A549 (cell line): ENCODE results near the gene PARD6G. TPM values are rescaled to one million over a fixed set of nuclear protein-coding genes. Genes with fewer than 3 reads are reported as not detected.

ENCODE experiments used
- ATAC-seq, 2 experiments: fragments of 200-7000 bp in 1 of 2; fragments of >200 bp in 1 of 2; cut with Nextera tagmentation in 1 of 2; cut with Tn5 transposase in 1 of 2; 3 replicates each; pipeline versions ENCODE4 v1.8.0 to v1.9.1; 2018 to 2020; ENCODE audit warnings: mild to moderate bottlenecking in 1 of 2, moderate library complexity in 1 of 2
- CTCF ChIA-PET: fragments of 300-600 bp; sonication (Branson Sonifier 250); formaldehyde crosslinking; extraction: SDS; loops from one replicate; lab custom pipeline; 2021; ENCODE audit warnings: antibody characterized with exemption, inconsistent platforms; lab: Yijun Ruan, JAX
- POLR2A ChIA-PET: fragments of 350-600 bp; formaldehyde crosslinking; extraction: SDS; loops from one replicate; lab custom pipeline; 2021; ENCODE audit warnings: antibody characterized with exemption, inconsistent platforms; lab: Yijun Ruan, JAX
- DNase-seq, 2 experiments: peaks; one replicate each; pipeline versions ENCODE4 v3.0.0 to v3.0.0-alpha.2; 2011 to 2016; ENCODE audit warnings: low read depth in 1 of 2, low spot score in 1 of 2
- FAIRE-seq: peaks from 2 replicates; lab custom pipeline; 2011; peaks lifted over from hg19 to GRCh38; lab: Jason Lieb, UNC
- H3K27ac ChIP-seq, 2 experiments: fragments of >200 bp; sonication (Bioruptor Twin); formaldehyde crosslinking; 3 replicates each; pipeline ENCODE4 v1.5.1; 2016 to 2017
- H3K4me1 ChIP-seq: fragments of >200 bp; sonication (Bioruptor Twin); formaldehyde crosslinking; 3 replicates; pipeline ENCODE4 v1.6.1; 2016
- H3K4me2 ChIP-seq: fragments of >200 bp; sonication (Bioruptor Twin); formaldehyde crosslinking; 3 replicates; pipeline ENCODE4 v1.6.1; 2016
- H3K4me3 ChIP-seq: fragments of >200 bp; sonication (Bioruptor Twin); formaldehyde crosslinking; 3 replicates; pipeline ENCODE4 v1.5.1; 2016
- H3K9me3 ChIP-seq: fragments of >200 bp; sonication (Bioruptor Twin); formaldehyde crosslinking; 3 replicates; pipeline ENCODE4 v1.6.1; 2016
- CHD2 ChIP-seq: fragments of 150-350 bp; IDR thresholded peaks from 2 replicates; pipeline ENCODE4 v1.6.1; 2014; ENCODE audit warnings: low read length; ENCODE audit not compliant: partially characterized antibody
- EP300 ChIP-seq, 2 experiments: fragments of >200 bp; sonication (Bioruptor Twin); formaldehyde crosslinking; IDR thresholded peaks; 2 replicates in 1 of 2; 3 replicates in 1 of 2; pipeline ENCODE4 v1.6.1; 2016 to 2017
- FOXS1 ChIP-seq: fragments of 250-450 bp; sonication (Bioruptor Pico); IDR thresholded peaks from 2 replicates; pipeline ENCODE4 v1.5.0; 2020; ENCODE audit warnings: mild to moderate bottlenecking, moderate library complexity
- GATA3 ChIP-seq: IDR thresholded peaks from 2 replicates; pipeline ENCODE4 v1.6.1; 2012; ENCODE audit warnings: borderline replicate concordance
- HEYL ChIP-seq: fragments of 250-450 bp; sonication (Bioruptor Pico); IDR thresholded peaks from 2 replicates; pipeline ENCODE4 v1.8.0; 2021; ENCODE audit warnings: mild to moderate bottlenecking, moderate library complexity
- HOXA7 ChIP-seq: fragments of 250-450 bp; sonication (Bioruptor Pico); IDR thresholded peaks from 2 replicates; pipeline ENCODE4 v1.5.0; 2020; ENCODE audit warnings: mild to moderate bottlenecking, moderate library complexity
- JUNB ChIP-seq: fragments of >200 bp; sonication (Bioruptor Twin); formaldehyde crosslinking; IDR thresholded peaks from 2 replicates; pipeline ENCODE4 v1.6.1; 2016
- MAZ ChIP-seq: fragments of 150-350 bp; IDR thresholded peaks from 2 replicates; pipeline ENCODE4 v1.6.1; 2014; ENCODE audit warnings: antibody characterized with exemption, low read depth, low read length, borderline replicate concordance
- NR3C1 ChIP-seq: fragments of >200 bp; sonication (Bioruptor Twin); formaldehyde crosslinking; IDR thresholded peaks from 3 replicates; pipeline ENCODE4 v1.6.1; 2017
- POLR2AphosphoS2 ChIP-seq: conservative IDR thresholded peaks from 2 replicates; pipeline ENCODE4 v1.6.1; 2012; ENCODE audit warnings: low read length, improper control_type of control experiment, inconsistent platforms
- RAD21 ChIP-seq, 2 experiments: fragments of >200 bp in 1 of 2; sonication (Bioruptor Twin) in 1 of 2; formaldehyde crosslinking in 1 of 2; IDR thresholded peaks in 1 of 2; conservative IDR thresholded peaks in 1 of 2; 2 replicates in 1 of 2; 3 replicates in 1 of 2; pipeline ENCODE4 v1.6.1; 2012 to 2018; ENCODE audit warnings: inconsistent platforms in 1 of 2
- RNF2 ChIP-seq: fragments of 200-600 bp; sonication (generic); IDR thresholded peaks from 2 replicates; pipeline ENCODE4 v1.6.1; 2016; ENCODE audit warnings: low read depth, mild to moderate bottlenecking, antibody characterized with exemption, moderate library complexity, borderline replicate concordance
- ZFP36 ChIP-seq: fragments of 450-650 bp; IDR thresholded peaks from 2 replicates; pipeline ENCODE4 v1.6.1; 2014; ENCODE audit warnings: borderline replicate concordance; ENCODE audit not compliant: partially characterized antibody
- ZNF302 ChIP-seq: fragments of 250-450 bp; sonication (Bioruptor Pico); IDR thresholded peaks from 2 replicates; pipeline ENCODE4 v1.9.0; 2021; ENCODE audit warnings: inconsistent platforms, mild to moderate bottlenecking, moderate library complexity
- ZSCAN20 ChIP-seq: fragments of 250-450 bp; sonication (Bioruptor Pico); IDR thresholded peaks from 2 replicates; pipeline ENCODE4 v1.8.0; 2022; ENCODE audit warnings: mild to moderate bottlenecking, moderate library complexity
- WGBS: methylation state at CpG from one replicate; pipeline ENCODE4 v1.1.6; 2017; ENCODE audit errors: missing lambda C conversion rate; 5-methylcytosine and 5-hydroxymethylcytosine counted together
- polyA plus RNA-seq, 4 experiments: library from polyadenylated mRNA; depleted of rRNA in 3 of 4; stranded (reverse); fragments of >200 nt; fragmentation: RNase III in 1 of 4; extraction: RNeasy Plus Mini Kit Qiagen cat#74134 plus additional on column Dnase treatment in 1 of 4; gene quantifications; 2 replicates in 3 of 4; 3 replicates in 1 of 4; pipeline ENCODE4 v1.2.3, GENCODE V29; 2011 to 2017
- TF ChIP-seq, protein P1 (sequence below): fragments of >200 bp; sonication (Bioruptor Twin); formaldehyde crosslinking; IDR thresholded peaks from 2 replicates; pipeline ENCODE4 v1.6.1; 2016
- TF ChIP-seq, protein P2 (sequence below): fragments of 250-450 bp; sonication (Bioruptor Pico); IDR thresholded peaks from 2 replicates; pipeline ENCODE4 v1.5.0; 2020; ENCODE audit warnings: low read depth, mild to moderate bottlenecking, moderate library complexity
- TF ChIP-seq, protein P3 (sequence below): fragments of >200 bp; sonication (Bioruptor Twin); formaldehyde crosslinking; IDR thresholded peaks from 3 replicates; pipeline ENCODE4 v1.5.1; 2016
- TF ChIP-seq, protein P4 (sequence below): IDR thresholded peaks from 2 replicates; pipeline ENCODE4 v1.6.1; 2012

PARD6G gene
- polyA plus RNA-seq, 2 of the 4 experiments (the other 2 are of a cell fraction) = 1.6 to 2.3 TPM

DNA sequence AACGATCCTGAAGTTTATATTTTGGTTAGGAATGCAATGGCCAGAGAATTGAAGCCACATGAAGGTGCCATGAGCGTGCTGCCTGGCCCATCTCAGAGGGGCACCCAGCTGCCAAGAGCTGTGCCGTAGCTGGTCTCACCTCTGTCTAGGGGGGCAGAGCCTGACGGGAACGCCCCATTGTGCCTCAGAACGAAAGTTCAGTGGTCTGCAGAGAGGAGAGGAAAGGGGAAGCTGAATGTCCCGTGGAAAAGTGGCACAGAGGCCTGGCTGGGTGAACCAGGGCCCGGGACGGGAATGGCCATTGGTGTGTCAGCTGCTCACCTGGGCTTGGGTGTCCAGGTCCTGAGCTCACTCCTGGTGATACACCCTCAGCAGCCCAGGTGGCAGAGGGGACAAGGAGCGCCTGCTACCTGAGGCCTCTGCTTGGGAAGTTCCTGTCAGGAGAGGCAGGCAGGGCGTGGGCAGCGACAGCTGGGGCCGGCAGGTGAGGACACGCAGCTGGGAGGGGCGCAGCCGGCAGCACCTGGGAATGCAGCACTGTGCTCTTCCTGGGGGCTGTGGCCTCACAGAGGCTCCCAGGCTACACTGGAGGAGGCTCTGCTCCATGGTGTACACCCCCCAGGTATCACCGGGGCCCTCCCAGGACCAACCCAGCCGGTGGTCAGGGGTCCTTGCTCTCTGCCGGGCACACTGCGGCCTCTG lies 67.3 kb downstream of the PARD6G start:
- CTCF ChIA-PET = interaction anchor here (1.1 to 3.4 kb wide), 3 partner anchors 9 to 22 kb away, joined by 7 to 11 read pairs (median 7); no protein-coding TSS in a partner anchor
- POLR2A ChIA-PET = no interaction called here
- Histone ChIP-seq H3K9me3 (no peaks in the 10 kb centered on the region), H3K4me3 (no peak overlapping the region), H3K27ac (no peak overlapping the region), H3K4me2 (no peak overlapping the region), H3K4me1 (no peaks in the 10 kb centered on the region)
- no peak for TF ChIP-seq GATA3
- TF ChIP-seq JUNB = no peak
- TF ChIP-seq CHD2 = no peak
- TF ChIP-seq HOXA7 (CRISPR knock-in tag) = no peak
- DNase-seq (no peak), FAIRE-seq (no peak), ATAC-seq (no peak)
- WGBS = 64% methylated on average over 13 of the region's 20 CpGs

DNA sequence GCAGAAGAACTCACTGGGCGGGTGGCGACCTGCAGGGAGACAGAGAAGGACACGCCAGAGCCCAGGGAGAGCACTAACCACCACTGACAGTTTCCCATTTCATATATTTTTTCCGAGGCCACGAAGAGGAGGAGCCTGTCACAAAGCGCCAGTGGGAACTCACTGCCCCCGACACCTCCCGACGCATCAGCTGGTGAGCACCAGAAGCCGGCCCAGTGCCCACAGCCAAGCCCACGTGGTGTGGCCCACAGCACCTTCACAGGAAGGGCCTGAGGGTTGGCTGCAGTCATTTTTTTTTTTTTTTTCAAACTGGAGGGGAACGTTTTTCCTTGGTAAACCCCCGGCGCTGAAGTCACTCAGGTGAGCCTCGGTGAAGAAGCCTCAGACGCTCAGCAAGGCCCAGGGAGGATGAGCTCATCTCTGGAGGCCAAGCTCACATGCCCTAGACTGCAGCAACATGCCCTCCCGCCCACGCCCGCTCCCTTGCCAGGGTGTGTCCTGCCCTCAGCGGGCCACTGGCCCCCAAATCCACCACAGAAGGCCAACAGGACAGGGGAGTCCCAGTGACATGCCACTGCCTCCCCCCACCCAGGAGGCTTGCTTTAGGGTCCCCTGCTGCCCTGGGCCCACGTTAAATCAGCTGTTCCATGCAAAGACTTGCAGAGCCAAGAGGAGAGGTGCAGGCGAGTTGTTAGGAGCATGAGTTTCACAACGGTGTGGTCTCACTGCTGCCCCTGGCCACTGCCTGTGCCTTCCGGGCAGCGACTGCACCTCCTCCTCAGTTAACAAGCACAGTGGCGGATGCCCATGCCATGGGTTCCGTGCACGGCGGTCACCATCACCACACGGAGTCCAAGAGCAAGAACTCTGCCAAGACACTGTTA lies 68.1 kb downstream of the PARD6G start:
- POLR2A ChIA-PET = no interaction called here
- no peak for ATAC-seq
- no peak overlapping the region for H3K27ac ChIP-seq
- H3K4me2 ChIP-seq = no peak overlapping the region
- CTCF ChIA-PET = interaction anchor here (1.1 to 1.6 kb wide), 2 partner anchors 8 to 21 kb away, joined by 7 to 11 read pairs; no protein-coding TSS in a partner anchor
- no peaks in the 10 kb centered on the region for H3K4me1 ChIP-seq
- DNase-seq = no peak
- no peak for FAIRE-seq
- TF ChIP-seq FOXS1 (CRISPR knock-in tag) (no peak), NR3C1 (no peak), ZSCAN20 (CRISPR knock-in tag) (no peak), EP300 (IDR thresholded peaks at IDR 0.05) (no peak), JUNB (no peak), MAZ (no peak), RNF2 (no peak), ZNF302 (CRISPR knock-in tag) (no peak), GATA3 (no peak), HEYL (no peak), ZFP36 (no peak), POLR2AphosphoS2 (no peak), RAD21 (conservative IDR thresholded peaks at IDR 0.05 in 1 of 2, IDR thresholded peaks at IDR 0.05 in 1 of 2) (no peak)
- TF ChIP-seq, protein P1, sequence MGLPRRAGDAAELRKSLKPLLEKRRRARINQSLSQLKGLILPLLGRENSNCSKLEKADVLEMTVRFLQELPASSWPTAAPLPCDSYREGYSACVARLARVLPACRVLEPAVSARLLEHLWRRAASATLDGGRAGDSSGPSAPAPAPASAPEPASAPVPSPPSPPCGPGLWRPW = no peak
- TF ChIP-seq, protein P2, sequence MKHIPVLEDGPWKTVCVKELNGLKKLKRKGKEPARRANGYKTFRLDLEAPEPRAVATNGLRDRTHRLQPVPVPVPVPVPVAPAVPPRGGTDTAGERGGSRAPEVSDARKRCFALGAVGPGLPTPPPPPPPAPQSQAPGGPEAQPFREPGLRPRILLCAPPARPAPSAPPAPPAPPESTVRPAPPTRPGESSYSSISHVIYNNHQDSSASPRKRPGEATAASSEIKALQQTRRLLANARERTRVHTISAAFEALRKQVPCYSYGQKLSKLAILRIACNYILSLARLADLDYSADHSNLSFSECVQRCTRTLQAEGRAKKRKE (CRISPR knock-in tag) = no peak
- TF ChIP-seq, protein P3, sequence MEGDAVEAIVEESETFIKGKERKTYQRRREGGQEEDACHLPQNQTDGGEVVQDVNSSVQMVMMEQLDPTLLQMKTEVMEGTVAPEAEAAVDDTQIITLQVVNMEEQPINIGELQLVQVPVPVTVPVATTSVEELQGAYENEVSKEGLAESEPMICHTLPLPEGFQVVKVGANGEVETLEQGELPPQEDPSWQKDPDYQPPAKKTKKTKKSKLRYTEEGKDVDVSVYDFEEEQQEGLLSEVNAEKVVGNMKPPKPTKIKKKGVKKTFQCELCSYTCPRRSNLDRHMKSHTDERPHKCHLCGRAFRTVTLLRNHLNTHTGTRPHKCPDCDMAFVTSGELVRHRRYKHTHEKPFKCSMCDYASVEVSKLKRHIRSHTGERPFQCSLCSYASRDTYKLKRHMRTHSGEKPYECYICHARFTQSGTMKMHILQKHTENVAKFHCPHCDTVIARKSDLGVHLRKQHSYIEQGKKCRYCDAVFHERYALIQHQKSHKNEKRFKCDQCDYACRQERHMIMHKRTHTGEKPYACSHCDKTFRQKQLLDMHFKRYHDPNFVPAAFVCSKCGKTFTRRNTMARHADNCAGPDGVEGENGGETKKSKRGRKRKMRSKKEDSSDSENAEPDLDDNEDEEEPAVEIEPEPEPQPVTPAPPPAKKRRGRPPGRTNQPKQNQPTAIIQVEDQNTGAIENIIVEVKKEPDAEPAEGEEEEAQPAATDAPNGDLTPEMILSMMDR = no peak
- TF ChIP-seq, protein P4, sequence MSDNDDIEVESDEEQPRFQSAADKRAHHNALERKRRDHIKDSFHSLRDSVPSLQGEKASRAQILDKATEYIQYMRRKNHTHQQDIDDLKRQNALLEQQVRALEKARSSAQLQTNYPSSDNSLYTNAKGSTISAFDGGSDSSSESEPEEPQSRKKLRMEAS = no peak
- H3K4me3 ChIP-seq = no peak overlapping the region
- WGBS = 74% methylated on average over 26 of the region's 30 CpGs
- no peaks in the 10 kb centered on the region for H3K9me3 ChIP-seq
